Amygdala (tissue), 56 donors: ENCODE measurements around the gene IL36B.

Experiments used
- DNase-seq, 56 donors: peaks; one replicate each; lab custom pipeline; 2025; lab: John Stamatoyannopoulos, UW

Gene IL36B

GRCh38 chr2:113012436-113013335 is 40.0 kb downstream of the IL36B start:
- no peak for DNase-seq

- DNase-seq, result no peak
Observed at GRCh38 chr2:113011108-113011507, 41.6 kb downstream of the IL36B start.

GRCh38 chr2:113010088-113010487 is 42.6 kb downstream of the IL36B start:
- DNase-seq, result no peak

- DNase-seq, result no peak
Observed at GRCh38 chr2:113009622-113010021, 43.0 kb downstream of the IL36B start.

GRCh38 chr2:113007250-113007649 is 45.4 kb downstream of the IL36B start:
- no peak for DNase-seq

GRCh38 chr2:113005030-113005509 is 47.6 kb downstream of the IL36B start, which contains the start of gene IL36A:
TSS of gene IL36A (plus strand) at chr2:113005459. CDS start at chr2:113005872, 413 bp downstream.
- no peak for DNase-seq

GRCh38 chr2:113002677-113003076 is 50.0 kb downstream of the IL36B start:
- DNase-seq, result no peak

- DNase-seq, result no peak
Observed at GRCh38 chr2:113000436-113000835, 52.2 kb downstream of the IL36B start.

- DNase-seq, result no peak
Observed at GRCh38 chr2:112997151-112997550, 55.5 kb downstream of the IL36B start.

GRCh38 chr2:112996635-112997034 is 56.0 kb downstream of the IL36B start:
- DNase-seq, result no peak

GRCh38 chr2:112995346-112995920 is 57.2 kb downstream of the IL36B start:
- no peak for DNase-seq

GRCh38 chr2:112994648-112995047 is 58.0 kb downstream of the IL36B start:
- no peak for DNase-seq

GRCh38 chr2:112993831-112994230 is 58.8 kb downstream of the IL36B start:
- DNase-seq, result no peak

- no peak for DNase-seq
Observed at GRCh38 chr2:112989611-112990010, 63.1 kb downstream of the IL36B start.

GRCh38 chr2:112985090-112985489 is 67.6 kb downstream of the IL36B start:
- no peak for DNase-seq

GRCh38 chr2:112980537-112980936 is 72.1 kb downstream of the IL36B start:
- no peak for DNase-seq

- DNase-seq, result no peak
Observed at GRCh38 chr2:112979731-112980130, 72.9 kb downstream of the IL36B start.

- no peak for DNase-seq
Observed at GRCh38 chr2:112977559-112978056, 75.1 kb downstream of the IL36B start, which contains the start of gene IL36G. TSS of gene IL36G (plus strand) at chr2:112978006. CDS start at chr2:112978639, 633 bp downstream.
